Measurements from ENCODE around the gene BRPF1.

BRPF1 gene

DNA sequence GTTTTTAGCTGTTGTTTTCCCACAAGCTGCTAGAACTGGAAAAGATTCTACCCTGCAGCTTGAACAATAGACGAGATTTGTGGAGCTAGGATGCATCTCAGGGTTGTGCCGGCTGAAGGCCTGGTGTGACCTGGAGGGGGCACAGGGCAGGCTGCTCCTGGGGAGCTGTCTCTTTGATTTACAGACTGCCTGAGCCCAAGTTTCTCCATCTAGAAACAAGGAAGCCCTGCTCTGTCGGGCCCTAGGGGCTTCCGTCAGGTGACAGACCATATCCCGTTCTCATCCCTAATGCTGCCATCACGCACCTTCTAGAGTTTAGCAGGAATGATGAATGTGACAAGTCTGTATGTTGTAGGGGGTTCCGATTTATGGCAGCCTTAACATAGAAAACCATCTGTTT, 35.8 kb upstream of the BRPF1 start:
- DNase-seq (ENCODE audit: insufficient read length, low spot score) = no peak
- FAIRE-seq = no peak
- TF ChIP-seq, protein P1, sequence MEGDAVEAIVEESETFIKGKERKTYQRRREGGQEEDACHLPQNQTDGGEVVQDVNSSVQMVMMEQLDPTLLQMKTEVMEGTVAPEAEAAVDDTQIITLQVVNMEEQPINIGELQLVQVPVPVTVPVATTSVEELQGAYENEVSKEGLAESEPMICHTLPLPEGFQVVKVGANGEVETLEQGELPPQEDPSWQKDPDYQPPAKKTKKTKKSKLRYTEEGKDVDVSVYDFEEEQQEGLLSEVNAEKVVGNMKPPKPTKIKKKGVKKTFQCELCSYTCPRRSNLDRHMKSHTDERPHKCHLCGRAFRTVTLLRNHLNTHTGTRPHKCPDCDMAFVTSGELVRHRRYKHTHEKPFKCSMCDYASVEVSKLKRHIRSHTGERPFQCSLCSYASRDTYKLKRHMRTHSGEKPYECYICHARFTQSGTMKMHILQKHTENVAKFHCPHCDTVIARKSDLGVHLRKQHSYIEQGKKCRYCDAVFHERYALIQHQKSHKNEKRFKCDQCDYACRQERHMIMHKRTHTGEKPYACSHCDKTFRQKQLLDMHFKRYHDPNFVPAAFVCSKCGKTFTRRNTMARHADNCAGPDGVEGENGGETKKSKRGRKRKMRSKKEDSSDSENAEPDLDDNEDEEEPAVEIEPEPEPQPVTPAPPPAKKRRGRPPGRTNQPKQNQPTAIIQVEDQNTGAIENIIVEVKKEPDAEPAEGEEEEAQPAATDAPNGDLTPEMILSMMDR (IDR thresholded peaks at IDR 0.05; ENCODE audit: insufficient read depth, missing control alignments) = no peak

DNA sequence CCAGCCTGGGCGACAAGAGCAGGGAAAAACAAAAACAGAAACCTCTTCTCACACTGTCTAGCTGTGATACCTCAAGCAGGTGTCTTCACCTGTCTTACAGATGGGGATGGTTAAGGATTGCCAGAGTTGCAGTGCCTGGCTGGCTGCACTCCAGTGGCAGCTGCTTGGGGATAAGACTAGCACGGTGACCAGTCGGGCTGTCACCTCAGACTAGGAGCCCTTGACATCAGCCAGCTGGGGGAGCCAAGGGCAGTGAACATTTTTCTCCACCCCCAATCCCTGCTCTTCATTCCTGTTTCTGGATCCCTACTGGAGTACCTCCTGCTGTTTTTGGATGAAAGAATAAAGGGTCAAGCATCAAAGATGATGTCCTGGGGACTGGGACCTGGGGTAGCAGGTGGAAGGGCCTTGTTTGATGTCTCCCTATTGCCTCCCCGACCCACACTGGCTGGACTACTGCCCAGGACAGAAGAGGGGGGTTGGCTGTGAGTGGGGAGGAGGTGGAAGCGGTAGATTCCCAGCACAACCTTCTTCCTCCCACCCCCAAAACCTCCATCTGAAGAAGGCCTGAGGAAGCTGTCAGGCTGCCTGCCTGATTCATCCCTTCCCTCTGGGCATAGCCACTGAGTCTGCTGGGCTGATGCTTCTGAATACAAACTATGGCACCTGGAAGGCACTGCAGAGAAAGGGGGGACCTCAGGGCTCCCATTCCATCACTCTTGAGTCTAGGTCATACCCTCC, 34.9 kb upstream of the BRPF1 start:
- TF ChIP-seq, protein P1 (IDR thresholded peaks at IDR 0.05; ENCODE audit: insufficient read depth, missing control alignments) = no peak
- FAIRE-seq = no peak
- no peak for DNase-seq (ENCODE audit: insufficient read length, low spot score)

DNA sequence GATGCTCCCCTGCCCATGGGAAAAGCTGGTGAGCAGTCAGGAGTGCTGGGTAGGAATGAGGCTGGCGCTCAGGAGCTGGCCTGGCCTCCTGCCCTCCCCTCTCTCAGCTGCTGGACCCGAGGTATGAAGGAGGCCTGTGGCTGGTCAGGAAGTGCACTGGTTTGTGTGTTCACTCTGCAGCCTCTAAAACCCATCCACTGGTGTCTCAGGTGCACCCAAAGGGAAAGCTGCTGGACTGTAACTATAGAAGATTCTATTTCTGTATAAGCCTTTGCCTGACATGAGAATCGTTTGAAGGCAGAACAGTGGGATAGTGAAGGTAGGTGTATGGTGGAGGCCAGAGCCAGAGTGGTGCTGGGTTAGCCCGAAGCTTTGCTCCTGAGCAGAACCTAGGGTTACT, 33.6 kb upstream of the BRPF1 start:
- TF ChIP-seq, protein P1 (IDR thresholded peaks at IDR 0.05; ENCODE audit: insufficient read depth, missing control alignments) = no peak
- DNase-seq (ENCODE audit: insufficient read length, low spot score) (no peak), FAIRE-seq (no peak)

DNA sequence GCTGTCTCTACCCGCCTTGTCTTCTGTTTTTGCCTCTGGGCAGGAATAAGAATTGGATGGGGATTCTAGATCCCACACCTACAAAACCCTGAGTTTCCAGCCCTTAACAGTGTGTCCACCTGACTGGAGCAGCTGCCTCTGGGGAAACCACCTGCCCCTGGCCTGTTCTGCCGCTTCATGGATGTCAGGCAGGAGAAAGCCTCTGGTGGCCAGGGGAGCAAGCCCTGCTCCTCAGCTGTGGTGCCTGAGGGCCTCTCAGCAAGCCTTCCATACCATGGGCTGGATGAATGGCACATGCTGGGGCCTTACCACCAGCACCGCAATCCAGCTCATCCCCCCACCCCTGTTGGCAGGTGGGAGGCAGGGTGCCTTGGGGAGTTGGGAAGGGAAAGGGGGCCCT, 33.2 kb upstream of the BRPF1 start:
- DNase-seq (ENCODE audit: insufficient read length, low spot score) (no peak), FAIRE-seq (no peak)

DNA sequence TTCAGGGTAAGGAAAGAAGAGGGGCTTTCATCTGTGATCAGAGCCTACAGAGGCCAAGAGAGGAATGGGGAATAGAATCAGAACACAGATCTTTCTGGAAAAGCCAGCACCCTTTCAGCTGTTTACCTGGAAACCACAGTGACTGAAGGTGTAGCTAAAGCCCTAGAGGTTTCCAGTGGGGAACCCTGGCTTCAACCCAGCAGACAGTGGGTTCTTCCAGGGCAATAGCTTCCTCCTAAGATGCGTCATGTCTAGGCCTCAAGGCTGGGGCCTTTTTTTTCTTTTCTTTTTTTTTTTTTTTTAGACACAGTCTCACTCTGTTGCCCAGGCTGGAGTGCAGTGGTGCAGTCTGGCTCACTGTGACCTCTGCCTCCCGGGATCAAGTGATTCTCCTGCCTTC, 31.0 kb upstream of the BRPF1 start:
- no peak for DNase-seq (ENCODE audit: insufficient read length, low spot score)
- FAIRE-seq = no peak
- TF ChIP-seq, protein P1 (IDR thresholded peaks at IDR 0.05; ENCODE audit: insufficient read depth, missing control alignments) = no peak

More for the DNA sequence above, 33.2 kb upstream of the BRPF1 start:
- TF ChIP-seq, protein P1 (IDR thresholded peaks at IDR 0.05; ENCODE audit: insufficient read depth, missing control alignments) = no peak

DNA sequence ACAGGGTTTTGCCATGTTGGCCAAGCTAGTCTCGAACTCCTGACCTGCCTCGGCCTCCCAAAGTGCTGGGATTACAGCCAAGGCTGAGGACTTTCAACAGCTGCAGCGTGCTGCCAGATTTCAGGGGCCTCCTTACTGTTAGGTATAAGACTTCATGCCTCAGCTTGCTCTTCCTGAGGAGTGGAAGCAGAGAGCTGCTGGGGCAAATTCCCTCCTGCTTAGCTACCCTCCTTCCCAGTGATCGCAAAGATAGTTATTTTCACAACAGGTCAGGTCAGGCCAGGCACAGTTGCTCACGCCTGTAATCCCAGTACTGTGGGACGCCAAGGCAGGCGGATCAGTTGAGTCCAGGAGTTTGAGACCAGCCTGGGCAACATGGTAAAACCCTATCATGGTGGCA, 30.5 kb upstream of the BRPF1 start:
- no peak for FAIRE-seq

DNA sequence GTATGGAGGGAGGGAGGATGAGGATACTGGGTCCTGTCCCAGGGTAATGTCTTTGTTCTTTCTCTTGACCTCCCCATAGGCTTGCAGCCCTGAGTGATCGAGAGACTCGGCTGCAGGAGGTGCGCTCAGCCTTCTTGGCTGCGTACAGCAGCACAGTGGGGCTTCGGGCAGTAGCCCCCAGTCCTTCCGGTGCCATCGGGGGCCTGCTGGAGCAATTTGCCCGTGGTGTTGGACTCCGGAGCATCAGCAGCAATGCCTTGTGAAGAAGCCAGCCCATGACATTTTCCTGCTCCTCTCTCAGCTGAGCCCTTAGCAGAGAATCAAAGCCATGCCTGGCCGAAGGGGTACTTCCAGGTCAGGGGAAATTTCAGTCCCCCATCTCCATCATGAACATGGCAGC, 29.8 kb upstream of the BRPF1 start:
- no peak for DNase-seq (ENCODE audit: insufficient read length, low spot score)
- TF ChIP-seq, protein P1 (IDR thresholded peaks at IDR 0.05; ENCODE audit: insufficient read depth, missing control alignments) = no peak
- no peak for FAIRE-seq

More for the DNA sequence above, 30.5 kb upstream of the BRPF1 start:
- DNase-seq (ENCODE audit: insufficient read length, low spot score) = no peak
- TF ChIP-seq, protein P1 (IDR thresholded peaks at IDR 0.05; ENCODE audit: insufficient read depth, missing control alignments) = no peak

Measured in D721Med (cell line).